Neuron (in vitro differentiated cells): ENCODE data around the gene SPEG.

ENCODE experiments used
- H2AFZ ChIP-seq: one replicate; pipeline ENCODE4 v1.6.1; 2013; ENCODE audit warnings: low read depth, mild to moderate bottlenecking, inconsistent platforms, low read length, moderate library complexity
- H3K27me3 ChIP-seq: one replicate; pipeline ENCODE4 v1.6.1; 2013; ENCODE audit warnings: low read length; ENCODE audit not compliant: insufficient read depth
- H3K36me3 ChIP-seq: one replicate; pipeline ENCODE4 v1.6.1; 2013; ENCODE audit warnings: low read length; ENCODE audit not compliant: insufficient read depth
- H3K4me1 ChIP-seq: one replicate; pipeline ENCODE4 v1.6.1; 2013; ENCODE audit warnings: low read length; ENCODE audit not compliant: insufficient read depth
- H3K4me3 ChIP-seq: 2 replicates; pipeline ENCODE4 v1.5.1; 2013; ENCODE audit warnings: mild to moderate bottlenecking, low read length, moderate library complexity
- H3K9me3 ChIP-seq: one replicate; pipeline ENCODE4 v1.6.1; 2013; ENCODE audit warnings: low read length

Gene SPEG

DNA sequence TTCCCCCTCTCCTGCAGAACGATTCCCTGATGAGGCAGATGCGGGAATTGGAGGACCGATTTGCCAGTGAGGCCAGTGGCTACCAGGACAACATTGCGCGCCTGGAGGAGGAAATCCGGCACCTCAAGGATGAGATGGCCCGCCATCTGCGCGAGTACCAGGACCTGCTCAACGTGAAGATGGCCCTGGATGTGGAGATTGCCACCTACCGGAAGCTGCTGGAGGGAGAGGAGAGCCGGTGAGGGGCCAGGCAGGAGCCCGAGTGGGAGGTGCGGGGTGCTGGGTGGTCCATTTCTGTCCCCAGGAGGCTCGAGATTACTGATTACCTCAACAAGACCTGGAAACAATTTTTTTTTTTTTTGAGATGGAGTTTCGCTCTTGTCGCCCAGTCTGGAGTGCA, 13.3 kb upstream of the SPEG start:
- H3K4me1 ChIP-seq, result peaks cover 12% of the 10 kb centered on the region
- no peaks in the 10 kb centered on the region for H3K36me3 ChIP-seq
- no peak overlapping the region for H3K4me3 ChIP-seq

DNA sequence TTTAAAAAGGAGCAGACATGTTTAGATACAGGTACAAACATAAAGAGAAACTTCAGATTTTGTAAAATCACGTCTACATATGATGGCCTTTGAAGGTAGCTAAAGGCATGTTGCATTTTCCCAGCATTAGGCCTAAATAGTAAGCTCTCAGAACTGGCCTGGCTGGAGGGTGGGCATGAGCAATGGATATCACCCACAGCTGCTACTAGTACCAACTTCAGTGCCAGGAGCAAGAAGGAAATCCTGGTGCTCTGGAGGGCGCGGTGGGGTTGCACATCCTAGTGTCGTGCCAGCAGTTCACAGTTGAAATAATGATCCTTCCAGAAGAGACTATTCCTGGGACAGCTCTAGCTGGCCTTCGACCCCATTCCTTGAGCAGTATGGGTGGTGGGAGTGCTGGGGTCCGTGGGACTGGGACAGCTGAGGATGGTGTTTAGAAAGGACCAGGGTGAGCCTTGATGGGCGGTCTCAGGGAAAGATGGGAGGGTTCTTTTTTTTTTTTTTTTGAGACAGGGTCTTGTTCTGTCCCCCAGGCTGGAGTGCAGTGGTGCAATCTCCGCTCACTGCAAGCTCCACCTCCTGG, 11.6 kb upstream of the SPEG start:
- no peaks in the 10 kb centered on the region for H3K36me3 ChIP-seq
- no peak overlapping the region for H3K4me3 ChIP-seq
- H2AFZ ChIP-seq, result no peak overlapping the region
- peaks cover 6% of the 10 kb centered on the region for H3K4me1 ChIP-seq
- no peaks in the 10 kb centered on the region for H3K27me3 ChIP-seq
- no peaks in the 10 kb centered on the region for H3K9me3 ChIP-seq

More for the DNA sequence above, 13.3 kb upstream of the SPEG start:
- H2AFZ ChIP-seq, result no peak overlapping the region
- no peaks in the 10 kb centered on the region for H3K9me3 ChIP-seq
- H3K27me3 ChIP-seq, result no peaks in the 10 kb centered on the region

DNA sequence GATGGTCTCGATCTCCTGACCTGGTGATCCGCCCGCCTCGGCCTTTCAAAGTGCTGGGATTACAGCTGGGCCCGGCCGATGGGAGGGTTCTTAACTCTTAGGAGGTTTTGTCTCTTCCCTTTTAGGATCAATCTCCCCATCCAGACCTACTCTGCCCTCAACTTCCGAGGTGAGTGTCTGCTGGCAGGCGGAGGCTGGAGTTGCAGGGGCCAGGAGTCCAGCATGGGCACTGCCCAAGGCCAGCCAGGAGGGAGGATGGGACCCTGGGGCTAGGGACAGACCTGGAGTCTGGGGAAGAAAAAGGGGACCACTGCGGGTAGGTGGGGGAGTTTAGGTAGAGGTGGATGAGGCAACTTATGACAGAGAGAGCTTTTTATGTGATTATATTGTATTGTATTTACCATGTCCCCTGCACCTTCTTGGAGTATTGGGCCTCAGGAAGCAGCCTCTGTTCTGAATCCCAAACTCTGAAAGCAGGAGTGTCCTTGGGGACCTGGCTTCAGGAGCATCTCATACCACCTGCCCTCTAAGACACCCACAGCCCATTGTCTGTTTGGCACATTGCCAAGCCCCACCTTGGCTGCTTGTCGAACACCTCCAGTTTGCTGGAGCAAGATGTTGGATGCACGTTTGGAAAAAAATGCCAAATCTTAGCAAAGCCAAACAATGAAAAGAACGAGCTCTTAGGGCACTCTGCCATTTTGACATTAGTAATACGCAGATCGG, 10.8 kb upstream of the SPEG start:
- Histone ChIP-seq H3K27me3 (peaks cover 4% of the 10 kb centered on the region), H3K9me3 (no peaks in the 10 kb centered on the region), H3K4me1 (peaks cover 6% of the 10 kb centered on the region), H2AFZ (no peak overlapping the region), H3K36me3 (no peaks in the 10 kb centered on the region), H3K4me3 (no peak overlapping the region)

DNA sequence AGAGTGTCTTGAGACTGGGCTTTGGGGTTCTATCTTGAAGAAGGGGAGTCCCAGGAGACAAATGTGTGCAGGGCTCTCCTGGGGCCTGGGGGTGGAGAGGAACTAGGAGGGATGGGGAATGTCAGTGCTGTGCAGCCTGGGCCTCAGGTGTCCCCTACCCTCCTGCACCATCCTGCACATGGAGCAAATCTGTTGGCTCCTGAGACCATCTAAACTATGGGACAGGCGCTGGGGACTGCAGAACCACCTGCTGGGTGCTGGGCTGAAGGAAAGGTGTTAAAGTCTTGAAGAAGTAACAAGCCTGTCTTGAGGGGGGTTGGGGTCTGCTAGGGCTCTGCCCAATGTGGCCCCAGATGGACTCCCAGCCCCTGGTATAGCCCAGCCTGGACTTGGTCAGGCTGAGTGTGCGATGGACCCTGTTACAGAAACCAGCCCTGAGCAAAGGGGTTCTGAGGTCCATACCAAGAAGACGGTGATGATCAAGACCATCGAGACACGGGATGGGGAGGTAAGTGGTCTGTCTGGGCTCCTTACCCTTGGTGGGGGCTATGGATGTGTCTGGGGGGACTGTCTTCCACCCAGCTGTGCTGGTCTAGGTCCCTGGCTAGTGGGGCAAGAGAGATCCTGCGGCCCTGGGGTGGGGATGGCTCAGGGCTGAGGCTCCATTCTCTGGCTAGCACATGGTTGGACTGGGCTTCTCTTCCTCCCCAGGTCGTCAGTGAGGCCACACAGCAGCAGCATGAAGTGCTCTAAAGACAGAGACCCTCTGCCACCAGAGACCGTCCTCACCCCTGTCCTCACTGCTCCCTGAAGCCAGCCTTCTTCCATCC, 9.2 kb upstream of the SPEG start:
- H3K4me1 ChIP-seq, result peaks cover 6% of the 10 kb centered on the region
- H3K27me3 ChIP-seq, result peaks cover 4% of the 10 kb centered on the region
- no peaks in the 10 kb centered on the region for H3K9me3 ChIP-seq
- no peaks in the 10 kb centered on the region for H3K36me3 ChIP-seq
- H3K4me3 ChIP-seq, result no peak overlapping the region
- no peak overlapping the region for H2AFZ ChIP-seq

DNA sequence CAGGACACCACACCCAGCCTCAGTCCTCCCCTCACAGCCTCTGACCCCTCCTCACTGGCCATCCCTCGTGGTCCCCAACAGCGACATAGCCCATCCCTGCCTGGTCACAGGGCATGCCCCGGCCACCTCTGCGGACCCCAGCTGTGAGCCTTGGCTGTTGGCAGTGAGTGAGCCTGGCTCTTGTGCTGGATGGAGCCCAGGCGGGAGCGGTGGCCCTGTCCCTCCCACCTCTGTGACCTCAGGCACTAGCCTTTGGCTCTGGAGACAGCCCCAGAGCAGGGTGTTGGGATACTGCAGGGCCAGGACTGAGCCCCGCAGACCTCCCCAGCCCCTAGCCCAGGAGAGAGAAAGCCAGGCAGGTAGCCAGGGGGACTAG, 8.6 kb upstream of the SPEG start:
- H3K9me3 ChIP-seq, result no peaks in the 10 kb centered on the region
- H3K36me3 ChIP-seq, result no peaks in the 10 kb centered on the region
- H2AFZ ChIP-seq, result no peak overlapping the region
- peaks cover 6% of the 10 kb centered on the region for H3K4me1 ChIP-seq
- no peak overlapping the region for H3K4me3 ChIP-seq
- peaks cover 4% of the 10 kb centered on the region for H3K27me3 ChIP-seq

DNA sequence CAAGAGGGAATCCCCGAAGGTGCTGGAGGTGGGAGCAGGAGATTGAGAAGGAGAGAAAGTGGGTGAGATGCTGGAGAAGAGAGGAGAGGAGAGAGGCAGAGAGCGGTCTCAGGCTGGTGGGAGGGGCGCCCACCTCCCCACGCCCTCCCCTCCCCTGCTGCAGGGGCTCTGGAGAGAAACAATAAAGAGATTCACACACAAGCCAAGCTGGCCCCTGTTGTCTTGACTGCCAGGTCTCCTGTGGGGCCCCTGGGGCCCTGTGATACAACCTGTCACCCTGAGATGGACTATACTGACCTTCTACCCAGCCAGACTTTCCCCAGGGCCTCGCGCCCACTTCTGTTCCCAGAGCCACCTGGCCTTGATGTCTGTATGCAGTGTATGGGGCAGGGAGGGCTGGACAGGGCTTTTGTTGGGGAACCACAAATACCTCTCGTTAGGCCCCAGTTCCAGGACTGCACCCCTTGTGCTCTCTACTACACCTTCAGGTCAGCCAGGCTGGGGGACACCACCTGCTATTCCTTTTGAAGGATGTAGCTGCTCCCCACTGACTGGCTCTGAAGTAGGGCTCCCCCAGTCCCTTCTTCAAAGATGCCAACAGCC, 8.0 kb upstream of the SPEG start:
- Histone ChIP-seq H3K4me1 (peaks cover 6% of the 10 kb centered on the region), H3K4me3 (no peak overlapping the region), H3K36me3 (no peaks in the 10 kb centered on the region), H2AFZ (no peak overlapping the region), H3K9me3 (no peaks in the 10 kb centered on the region), H3K27me3 (peaks cover 4% of the 10 kb centered on the region)

DNA sequence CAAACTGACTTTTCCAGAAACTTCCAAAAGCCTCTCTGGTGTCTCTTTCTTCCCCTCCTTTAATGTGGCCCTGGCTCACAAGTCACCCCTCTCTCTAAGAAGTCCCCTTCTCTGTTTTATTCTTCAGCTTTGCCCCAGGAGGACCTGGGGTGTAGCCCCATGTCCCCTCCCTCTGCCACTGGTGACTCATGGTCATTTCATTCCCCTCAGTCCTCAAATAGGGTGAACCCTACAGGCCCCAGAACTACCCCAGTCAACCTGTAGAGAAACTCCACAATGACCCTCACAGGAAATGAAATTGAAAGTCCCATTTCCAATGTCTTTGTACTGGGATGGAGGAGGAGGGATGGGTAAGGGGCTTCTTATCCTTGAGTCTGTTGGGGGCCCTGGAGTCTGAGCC, 6.2 kb upstream of the SPEG start:
- H3K36me3 ChIP-seq, result no peaks in the 10 kb centered on the region

DNA sequence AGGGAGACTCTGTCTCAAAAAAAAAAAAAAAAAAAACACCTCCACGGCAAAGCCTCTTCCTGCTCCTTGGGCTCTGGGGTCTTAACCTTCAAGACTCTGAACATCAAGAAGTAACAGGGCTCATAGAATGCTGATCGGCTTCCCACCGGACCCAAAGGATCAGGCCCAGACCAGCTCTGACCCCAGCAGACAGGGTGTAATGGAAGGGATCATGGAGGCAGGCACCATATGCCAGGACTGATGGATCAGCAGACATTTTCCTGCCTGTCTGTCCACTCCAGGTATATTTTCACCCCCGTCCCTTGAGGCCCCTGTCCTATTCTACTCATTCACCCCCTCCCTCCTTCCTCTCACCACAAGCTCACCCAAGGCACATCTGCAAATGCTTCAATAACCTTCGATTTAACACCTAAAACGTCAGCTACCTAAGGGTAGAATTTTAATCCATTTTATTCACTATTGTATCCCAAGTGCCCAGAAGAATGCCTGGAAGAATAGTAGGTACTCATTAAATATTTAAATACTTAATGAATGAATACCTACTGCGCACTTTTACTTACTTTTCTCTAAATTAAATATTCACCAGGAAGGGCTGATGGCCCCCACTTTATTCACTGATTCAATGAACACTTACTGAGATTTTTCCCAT, 4.6 kb upstream of the SPEG start:
- H3K9me3 ChIP-seq, result no peaks in the 10 kb centered on the region
- H3K4me1 ChIP-seq, result no peaks in the 10 kb centered on the region
- peaks cover 29% of the 10 kb centered on the region for H3K27me3 ChIP-seq
- H3K36me3 ChIP-seq, result no peaks in the 10 kb centered on the region
- no peak overlapping the region for H2AFZ ChIP-seq
- H3K4me3 ChIP-seq, result no peak overlapping the region

More for the DNA sequence above, 6.2 kb upstream of the SPEG start:
- peaks cover 13% of the 10 kb centered on the region for H3K27me3 ChIP-seq
- H2AFZ ChIP-seq, result no peak overlapping the region
- H3K9me3 ChIP-seq, result no peaks in the 10 kb centered on the region
- no peak overlapping the region for H3K4me3 ChIP-seq
- peaks cover 6% of the 10 kb centered on the region for H3K4me1 ChIP-seq

DNA sequence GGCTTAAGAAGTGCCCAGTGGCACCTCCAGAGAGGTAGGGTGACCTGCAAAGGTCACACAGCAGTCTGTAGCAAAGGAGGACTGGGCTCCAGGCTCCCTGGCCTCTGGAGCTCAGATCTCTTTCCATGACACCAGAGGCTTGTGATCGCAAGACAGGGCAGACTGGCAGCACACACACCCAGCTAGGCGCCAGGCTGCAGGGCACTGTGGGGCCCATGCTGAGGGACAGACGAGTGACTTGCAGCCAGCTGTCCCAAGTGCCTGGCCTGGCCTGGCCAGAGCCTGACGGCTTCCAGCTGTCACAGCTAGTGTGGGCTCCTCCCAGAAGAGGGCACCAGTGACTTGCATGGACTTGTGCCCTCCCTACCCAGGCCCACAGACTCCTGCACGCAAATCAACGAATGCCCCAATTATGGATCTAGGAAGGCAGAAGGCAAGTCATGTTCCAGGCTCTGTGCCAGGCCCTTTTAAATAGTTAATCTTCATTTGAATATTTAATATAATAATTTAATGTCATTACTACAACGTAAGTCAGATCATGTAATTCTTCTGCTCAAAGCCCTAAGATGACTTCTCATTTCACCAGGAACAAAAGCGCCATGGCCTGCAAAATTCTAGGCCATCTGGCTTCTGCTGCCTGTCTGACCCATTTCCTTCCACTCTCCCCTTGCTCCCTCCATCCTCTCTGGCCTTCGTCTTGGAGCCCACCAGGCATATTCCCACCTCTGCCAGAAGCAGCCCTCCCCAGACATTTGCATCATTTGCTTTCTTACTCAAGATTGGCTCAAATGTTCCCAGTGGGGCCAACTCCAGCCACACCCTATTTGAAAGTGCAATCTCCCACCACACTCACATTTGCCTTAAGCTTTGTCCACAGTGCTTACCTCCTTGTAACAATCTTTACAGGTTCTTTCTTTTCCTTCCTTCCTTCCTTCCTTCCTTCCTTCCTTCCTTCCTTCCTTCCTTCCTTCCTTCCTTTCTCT, 3.7 kb upstream of the SPEG start:
- Histone ChIP-seq H3K36me3 (no peaks in the 10 kb centered on the region), H3K4me3 (no peak overlapping the region), H3K4me1 (no peaks in the 10 kb centered on the region), H3K9me3 (no peaks in the 10 kb centered on the region), H3K27me3 (peaks cover 37% of the 10 kb centered on the region), H2AFZ (no peak overlapping the region)

DNA sequence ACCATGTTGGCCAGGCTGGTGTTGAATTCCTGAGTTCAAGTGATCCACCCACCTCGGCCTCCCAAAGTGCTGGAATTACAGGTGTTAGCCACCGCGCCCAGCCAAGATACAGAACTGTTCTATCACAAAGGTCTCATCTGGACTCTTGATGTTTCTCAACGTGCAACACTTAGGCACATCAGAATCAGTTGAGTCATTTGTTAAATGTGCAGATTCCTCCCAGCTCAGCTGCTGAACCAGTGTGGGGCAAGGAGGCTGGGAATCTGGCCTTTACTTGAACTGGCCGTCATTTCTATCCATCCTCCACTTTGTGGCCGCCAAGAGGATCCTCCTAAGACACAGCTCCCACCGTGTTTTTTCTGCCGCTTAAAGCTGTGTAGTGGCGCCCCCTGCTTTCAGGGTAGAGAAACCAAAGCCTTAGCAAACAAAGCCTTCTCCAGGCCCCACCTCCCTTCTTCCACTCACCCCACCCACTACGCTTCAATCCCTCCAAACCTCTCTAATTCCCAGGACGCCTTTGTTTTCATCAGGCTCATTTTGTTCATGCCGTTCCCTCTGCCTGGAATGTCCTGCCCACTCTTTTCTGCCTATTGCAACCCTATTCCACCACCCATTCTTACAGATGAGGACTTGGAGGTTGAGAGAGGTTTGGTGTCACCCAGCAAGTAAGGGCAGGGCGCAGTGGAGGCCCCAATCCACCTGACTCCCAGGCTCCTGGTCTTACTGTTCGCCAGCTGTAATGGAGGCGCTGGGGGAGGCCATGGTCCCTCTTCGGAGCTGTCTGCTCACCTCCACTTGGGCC, 776 bp upstream of the SPEG start:
- Histone ChIP-seq H3K4me3 (no peak overlapping the region), H3K27me3 (peaks cover 62% of the 10 kb centered on the region), H3K36me3 (no peaks in the 10 kb centered on the region), H3K9me3 (no peaks in the 10 kb centered on the region), H3K4me1 (no peaks in the 10 kb centered on the region), H2AFZ (no peak overlapping the region)

DNA sequence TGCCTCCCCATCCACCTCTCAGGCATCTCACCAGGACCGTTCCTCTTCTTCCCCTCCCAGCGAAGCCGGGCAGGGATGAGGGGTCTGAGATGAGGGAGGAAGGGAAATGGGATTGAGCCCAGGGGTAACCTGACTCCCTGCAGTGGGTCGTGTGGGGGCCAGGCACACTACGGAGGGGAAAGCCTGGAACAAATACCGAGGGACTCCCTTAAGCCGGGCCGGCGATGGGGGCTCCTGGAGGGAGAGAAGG, 250 bp upstream of the SPEG start:
- no peak overlapping the region for H2AFZ ChIP-seq
- peaks cover 67% of the 10 kb centered on the region for H3K27me3 ChIP-seq
- H3K9me3 ChIP-seq, result no peaks in the 10 kb centered on the region
- no peak overlapping the region for H3K4me3 ChIP-seq
- no peaks in the 10 kb centered on the region for H3K4me1 ChIP-seq
- no peaks in the 10 kb centered on the region for H3K36me3 ChIP-seq
